Left hindlimb (tissue), 1 donor: ENCODE measurements around the gene ZNF462.
"Not testable (repeated sequence)": the region's sequence is repeated elsewhere in the genome, so short reads cannot be mapped to it uniquely, and the experiment has no call there.

Experiments
- DNase-seq: peaks from one replicate; pipeline ENCODE4 v3.0.0-alpha.2; 2018

ZNF462 gene

GRCh38 chr9:106964822-106965525 lies 102.0 kb downstream of the ZNF462 start:
- DNase-seq: no peak

- DNase-seq: no peak
These were observed 103.5 kb downstream of the ZNF462 start for GRCh38 chr9:106966481-106966880.

- no peak for DNase-seq
These were observed 106.7 kb downstream of the ZNF462 start for GRCh38 chr9:106969696-106970095.

GRCh38 chr9:106970219-106970975 lies 107.4 kb downstream of the ZNF462 start:
- DNase-seq: no peak

GRCh38 chr9:106970976-106971457 lies 108.1 kb downstream of the ZNF462 start:
- DNase-seq: no peak

DNA sequence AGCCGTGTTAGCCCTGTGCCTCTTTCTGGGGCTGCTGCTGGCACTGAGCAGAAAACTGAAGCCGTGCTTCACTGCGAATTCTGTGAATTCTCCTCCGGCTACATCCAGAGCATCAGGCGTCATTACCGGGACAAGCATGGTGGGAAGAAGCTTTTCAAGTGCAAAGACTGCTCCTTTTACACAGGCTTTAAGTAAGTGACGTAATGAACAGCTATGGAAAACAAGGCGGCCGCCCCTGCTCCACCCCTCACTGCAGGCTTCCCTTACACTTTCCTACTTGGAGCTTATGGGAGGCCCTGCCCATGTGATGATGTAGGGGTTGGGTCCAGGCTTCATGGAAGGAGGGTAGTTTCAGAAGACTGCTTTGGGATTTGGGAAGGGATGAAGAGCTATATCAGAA lies 109.1 kb downstream of the ZNF462 start:
- DNase-seq: no peak

GRCh38 chr9:106974341-106974740 lies 111.4 kb downstream of the ZNF462 start:
- no peak for DNase-seq

GRCh38 chr9:106976772-106977171 lies 113.8 kb downstream of the ZNF462 start:
- DNase-seq: no peak

DNA sequence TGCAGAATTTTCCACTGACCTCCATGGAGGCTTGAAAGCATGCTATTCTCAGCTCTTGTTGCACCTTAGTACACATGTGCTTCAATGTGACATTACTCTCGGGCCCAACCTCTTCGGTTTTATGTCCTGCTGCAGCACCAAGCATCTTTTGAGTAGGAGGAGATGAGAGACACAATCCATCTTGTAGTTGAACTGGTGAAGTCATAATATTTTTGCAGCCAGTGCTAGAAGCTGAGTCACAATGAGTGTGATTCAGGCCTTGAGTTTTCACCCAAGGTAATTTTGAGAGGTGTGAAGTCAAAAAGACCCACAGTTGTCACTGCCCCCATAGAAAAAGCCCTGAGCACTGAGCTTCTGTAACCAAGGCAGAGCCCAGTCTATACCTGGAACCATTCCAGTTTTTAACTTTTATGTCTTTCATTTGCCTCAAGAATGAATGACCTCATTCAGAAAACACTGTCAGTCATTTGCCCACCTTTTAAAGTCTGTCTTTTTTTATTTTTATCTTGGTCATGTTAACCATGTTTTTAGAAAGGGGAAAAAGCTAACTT lies 117.7 kb downstream of the ZNF462 start:
- DNase-seq: no peak

DNA sequence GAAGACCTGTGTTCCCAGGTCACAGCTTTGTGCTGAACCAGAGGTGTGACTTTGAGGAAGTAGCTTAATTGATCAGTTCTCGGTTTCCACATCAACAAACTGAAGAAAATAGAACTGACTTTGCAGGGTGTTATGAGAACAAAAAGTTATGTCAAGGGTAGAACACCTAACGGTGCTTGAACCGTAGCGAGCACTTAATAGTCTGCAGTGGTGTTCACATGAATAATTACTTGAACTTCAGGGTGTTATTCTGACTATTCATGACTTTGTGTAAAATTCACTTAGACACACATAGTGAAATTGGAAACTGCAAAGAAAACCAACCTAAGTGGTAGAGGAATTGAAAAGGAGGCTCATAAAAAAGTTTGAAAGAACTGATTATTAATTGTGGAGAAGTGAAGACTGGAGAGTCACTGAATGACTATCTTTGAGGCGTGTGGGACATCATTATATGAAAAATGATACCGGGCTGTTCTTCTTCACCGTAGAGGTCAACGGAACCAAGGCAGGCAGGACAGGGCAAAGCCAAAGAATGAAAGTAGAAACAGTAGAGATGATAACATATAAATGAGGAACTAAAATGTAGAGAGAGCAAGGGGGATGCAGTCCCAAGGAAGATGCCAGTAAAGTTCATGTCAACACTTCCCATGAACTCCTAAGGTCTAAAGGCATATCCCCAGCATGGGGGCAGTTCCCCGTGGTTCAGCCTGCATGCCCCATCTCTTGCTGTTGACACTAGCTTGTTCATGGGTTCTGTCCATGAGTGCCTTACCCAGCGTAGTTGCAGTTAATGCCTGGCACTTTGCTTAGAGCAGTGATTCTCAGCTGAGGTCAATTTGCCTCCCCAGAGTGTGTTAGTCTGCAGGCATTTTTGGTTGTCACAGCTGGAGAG lies 118.7 kb downstream of the ZNF462 start:
- no peak for DNase-seq

DNA sequence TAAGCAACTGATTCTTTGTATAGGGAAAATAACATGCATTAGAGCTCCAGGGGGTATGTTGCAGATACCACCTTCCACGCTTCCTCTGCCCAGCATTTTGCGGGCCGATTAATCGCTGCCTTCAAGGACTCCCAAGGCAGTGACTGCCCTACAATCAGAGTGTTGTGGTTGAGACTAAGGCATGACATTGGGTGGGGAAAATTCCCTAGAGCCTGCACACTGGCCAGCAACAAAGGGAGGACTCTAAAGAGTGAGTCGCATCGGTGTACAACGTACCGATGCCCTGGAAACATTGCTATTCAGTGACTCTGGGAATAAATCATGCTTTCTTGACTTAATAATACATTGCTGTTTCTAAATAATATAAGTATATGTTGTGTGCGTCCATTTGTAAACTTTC lies 119.7 kb downstream of the ZNF462 start:
- DNase-seq: peak; percentile 35

DNA sequence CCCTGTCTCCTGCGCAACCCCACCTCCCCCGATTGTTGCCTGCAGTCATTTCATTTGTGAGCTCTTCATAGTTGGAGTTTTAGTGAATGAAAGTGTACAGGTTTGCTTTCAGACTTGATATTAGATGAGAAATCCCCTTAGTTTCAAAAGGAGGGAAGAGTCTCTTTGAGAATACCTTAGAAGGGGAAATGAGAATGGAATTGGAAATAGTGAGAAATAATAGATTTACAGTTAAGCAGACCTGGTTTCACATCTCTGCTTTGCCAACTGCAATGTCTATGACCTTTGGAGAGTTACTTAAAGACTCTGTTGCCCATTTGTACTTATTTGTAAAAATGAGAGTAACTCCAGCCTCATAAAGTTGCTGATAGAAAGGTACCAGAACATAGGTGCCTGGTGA lies 120.4 kb downstream of the ZNF462 start:
- no peak for DNase-seq

GRCh38 chr9:106989904-106990303 lies 126.9 kb downstream of the ZNF462 start:
- not testable (repeated sequence) for DNase-seq

GRCh38 chr9:106992186-106992585 lies 129.2 kb downstream of the ZNF462 start:
- DNase-seq: no peak

GRCh38 chr9:106993603-106994002 lies 130.6 kb downstream of the ZNF462 start:
- DNase-seq: no peak

- no peak for DNase-seq
These were observed 131.5 kb downstream of the ZNF462 start for GRCh38 chr9:106994463-106994862.

- DNase-seq: no peak
These were observed 137.3 kb downstream of the ZNF462 start for GRCh38 chr9:107000218-107000617.

DNA sequence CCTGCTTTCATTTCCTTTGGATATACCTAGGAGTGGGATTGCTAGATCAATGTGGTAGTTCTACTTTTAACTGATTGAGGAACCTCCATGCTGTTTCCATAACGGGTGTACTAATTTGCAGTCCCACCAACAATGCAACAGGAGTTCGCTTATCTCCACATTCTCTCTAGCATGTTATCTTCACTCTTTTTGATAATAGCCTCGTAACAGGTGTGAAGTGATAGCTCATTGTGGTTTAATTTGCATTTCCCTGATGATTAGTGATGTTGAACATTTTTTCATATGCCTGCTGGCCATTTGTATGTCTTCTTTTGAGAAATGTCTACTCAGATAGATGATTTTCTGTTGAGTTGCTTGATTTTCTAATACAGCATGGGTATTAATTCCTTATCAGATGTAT lies 142.2 kb downstream of the ZNF462 start:
- no peak for DNase-seq

DNA sequence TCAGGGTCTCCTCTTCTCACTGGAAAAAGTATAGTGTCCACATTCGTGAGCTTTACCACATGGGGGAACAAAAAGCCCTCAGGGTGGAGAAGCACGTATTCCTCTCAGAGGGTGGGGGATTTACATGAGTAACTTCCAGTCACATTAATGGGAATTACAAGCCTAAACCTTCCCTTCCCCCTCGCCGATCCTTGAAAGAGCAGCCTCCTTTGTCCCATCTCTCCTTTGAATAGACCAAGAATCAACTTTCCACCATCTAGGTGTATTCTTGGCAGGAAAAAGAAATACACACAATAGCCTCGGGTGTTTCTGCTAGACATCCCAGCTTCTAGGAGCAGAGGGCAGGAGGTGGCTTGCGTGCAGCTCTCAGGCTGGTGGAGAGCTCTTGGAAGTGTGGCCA lies 144.4 kb downstream of the ZNF462 start:
- DNase-seq: no peak

DNA sequence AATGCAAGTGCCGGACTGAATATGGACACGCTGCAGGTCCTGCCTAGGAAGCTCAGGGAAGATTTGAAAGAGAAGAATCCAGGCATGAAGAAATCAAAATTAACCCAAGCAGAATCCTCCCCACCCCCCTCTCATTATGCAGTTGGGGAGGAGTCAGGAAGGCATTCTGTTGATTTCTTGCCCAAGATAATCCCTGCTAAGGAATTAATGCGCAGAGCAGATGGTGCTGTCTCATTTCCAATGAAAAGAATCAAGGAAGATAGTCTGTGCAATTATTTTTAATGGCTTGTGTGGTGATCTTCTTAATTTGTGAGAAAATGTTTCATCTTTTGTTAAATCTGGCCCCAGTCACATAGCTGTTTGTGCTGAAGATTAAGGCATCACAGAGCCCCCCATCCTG lies 145.0 kb downstream of the ZNF462 start:
- DNase-seq: no peak

DNA sequence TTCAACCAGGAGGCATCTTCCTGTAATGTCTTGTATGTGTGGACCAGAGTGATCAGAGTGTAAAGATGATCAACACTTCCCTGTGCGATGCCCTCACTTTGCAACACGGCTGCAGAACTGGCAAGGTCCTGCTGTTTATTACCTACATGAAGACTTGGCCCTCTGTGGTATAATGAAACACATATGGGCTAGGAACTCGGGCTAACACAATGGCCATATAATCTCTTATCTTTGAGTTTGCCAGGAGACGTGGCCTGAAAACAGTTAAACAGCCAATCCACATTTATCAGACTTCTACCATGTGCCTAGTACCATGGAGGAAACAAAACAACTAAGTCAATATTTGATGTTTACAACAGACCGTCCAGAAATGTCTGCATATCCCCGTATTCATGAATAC lies 145.5 kb downstream of the ZNF462 start:
- no peak for DNase-seq

GRCh38 chr9:107016383-107016782 lies 153.4 kb downstream of the ZNF462 start:
- DNase-seq: no peak
